ENCODE data around the gene ANGPTL3.
"Not testable (repeated sequence)": the region's sequence is repeated elsewhere in the genome, so short reads cannot be mapped to it uniquely, and the experiment has no call there.

The ANGPTL3 gene

DNA sequence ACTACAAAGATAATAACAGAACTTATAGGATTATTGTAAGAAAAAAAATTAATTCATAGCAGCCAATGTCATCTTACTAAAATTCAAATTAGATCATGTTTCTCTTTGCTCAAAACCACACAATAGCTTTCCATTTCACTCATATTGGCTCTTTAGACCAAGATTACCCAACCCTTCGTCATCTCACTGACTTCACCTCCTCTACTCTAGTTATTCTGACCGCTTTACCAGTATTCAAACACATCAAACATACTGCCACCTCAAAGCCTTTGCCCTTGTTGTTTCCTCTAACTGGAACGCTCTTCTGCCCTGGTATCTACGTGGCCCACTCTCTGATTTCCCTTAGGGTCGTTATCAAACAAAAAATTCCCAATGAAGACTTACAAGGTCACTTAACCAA lies 1.7 kb downstream of the ANGPTL3 start:
- no peak overlapping the region for H3K27ac Mint-ChIP-seq
- ATAC-seq (ENCODE audit: low read depth) (no peak), DNase-seq (ENCODE audit: low spot score in 2 of 2) (no peak)
- H3K4me1 Mint-ChIP-seq, result peaks cover 3% of the 10 kb centered on the region
- H3K9me3 Mint-ChIP-seq, result no peaks in the 10 kb centered on the region
- H3K27me3 Mint-ChIP-seq, result no peaks in the 10 kb centered on the region
- no peak overlapping the region for H3K4me3 Mint-ChIP-seq
- peaks cover 4% of the 10 kb centered on the region for H3K36me3 Mint-ChIP-seq

DNA sequence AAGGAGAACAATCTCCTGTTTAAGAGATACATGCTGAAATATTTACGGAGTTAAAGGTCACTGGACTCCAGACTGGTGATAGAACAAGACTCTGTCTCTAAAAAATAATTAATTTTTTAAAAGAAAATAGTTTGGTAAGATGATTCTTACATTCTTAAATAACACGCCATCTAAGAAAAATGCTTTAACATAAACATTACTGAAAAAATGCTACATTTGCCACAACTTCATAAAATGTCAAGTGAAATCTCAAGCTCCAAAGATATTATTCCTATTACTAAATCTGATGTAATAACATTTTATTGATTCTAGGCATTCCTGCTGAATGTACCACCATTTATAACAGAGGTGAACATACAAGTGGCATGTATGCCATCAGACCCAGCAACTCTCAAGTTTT lies 4.1 kb downstream of the ANGPTL3 start:
- peaks cover 4% of the 10 kb centered on the region for H3K36me3 Mint-ChIP-seq
- no peak overlapping the region for H3K27ac Mint-ChIP-seq
- no peak overlapping the region for H3K4me3 Mint-ChIP-seq
- H3K27me3 Mint-ChIP-seq, result no peaks in the 10 kb centered on the region
- DNase-seq (ENCODE audit: low spot score in 2 of 2) (no peak), ATAC-seq (ENCODE audit: low read depth) (no peak)
- H3K4me1 Mint-ChIP-seq, result peaks cover 3% of the 10 kb centered on the region
- H3K9me3 Mint-ChIP-seq, result no peaks in the 10 kb centered on the region

GRCh38 chr1:62608905-62609304 lies 11.6 kb downstream of the ANGPTL3 start:
- no peak overlapping the region for H3K4me3 Mint-ChIP-seq
- peaks cover 8% of the 10 kb centered on the region for H3K4me1 Mint-ChIP-seq
- H3K36me3 Mint-ChIP-seq, result peaks cover 4% of the 10 kb centered on the region
- H3K9me3 Mint-ChIP-seq, result no peaks in the 10 kb centered on the region
- no peak overlapping the region for H3K27ac Mint-ChIP-seq
- no peak for DNase-seq (ENCODE audit: low spot score in 2 of 2)
- H3K27me3 Mint-ChIP-seq, result no peaks in the 10 kb centered on the region
- no peak for ATAC-seq (ENCODE audit: low read depth)

DNA sequence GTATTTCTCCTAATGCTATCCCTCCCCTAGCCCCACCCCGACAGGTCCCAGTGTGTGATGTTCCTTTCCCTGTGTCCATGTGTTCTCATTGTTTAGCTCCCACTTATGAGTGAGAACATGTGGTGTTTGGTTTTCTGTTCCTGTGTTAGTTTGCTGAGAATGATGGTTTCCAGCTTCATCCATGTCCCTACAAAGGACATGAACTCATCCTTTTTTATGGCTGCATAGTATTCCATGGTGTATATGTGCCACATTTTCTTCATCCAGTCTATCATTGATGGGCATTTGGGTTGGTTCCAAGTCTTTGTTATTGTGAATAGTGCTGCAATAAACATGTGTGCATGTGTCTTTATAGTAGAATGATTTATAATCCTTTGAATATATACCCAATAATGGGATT lies 13.3 kb downstream of the ANGPTL3 start:
- H3K27ac Mint-ChIP-seq; H3K9me3 Mint-ChIP-seq; H3K4me3 Mint-ChIP-seq; H3K27me3 Mint-ChIP-seq; ATAC-seq (ENCODE audit: low read depth); DNase-seq (ENCODE audit: low spot score in 2 of 2); H3K36me3 Mint-ChIP-seq: not testable (repeated sequence)
- peaks cover 10% of the 10 kb centered on the region for H3K4me1 Mint-ChIP-seq

- peak overlapping the region; percentile 70 for H3K27ac Mint-ChIP-seq
- H3K4me1 Mint-ChIP-seq, result peaks cover 10% of the 10 kb centered on the region
- H3K27me3 Mint-ChIP-seq, result no peaks in the 10 kb centered on the region
- ATAC-seq (ENCODE audit: low read depth) (no peak), DNase-seq (ENCODE audit: low spot score in 2 of 2) (no peak)
- H3K4me3 Mint-ChIP-seq, result no peak overlapping the region
- no peaks in the 10 kb centered on the region for H3K9me3 Mint-ChIP-seq
- H3K36me3 Mint-ChIP-seq, result peaks cover 3% of the 10 kb centered on the region
These were observed 15.4 kb downstream of the ANGPTL3 start for GRCh38 chr1:62612770-62613169.

GRCh38 chr1:62613325-62613727 lies 16.0 kb downstream of the ANGPTL3 start:
- Mint-ChIP-seq H3K9me3 (no peaks in the 10 kb centered on the region), H3K4me1 (peaks cover 10% of the 10 kb centered on the region), H3K27me3 (no peaks in the 10 kb centered on the region), H3K36me3 (peaks cover 2% of the 10 kb centered on the region), H3K4me3 (peak overlapping the region; percentile 77), H3K27ac (peak overlapping the region; percentile 70)
- no peak for DNase-seq (ENCODE audit: low spot score in 2 of 2)
- ATAC-seq (ENCODE audit: low read depth), result peak; percentile 92

- Mint-ChIP-seq H3K36me3 (peaks cover 2% of the 10 kb centered on the region), H3K9me3 (no peaks in the 10 kb centered on the region), H3K4me1 (peaks cover 10% of the 10 kb centered on the region), H3K27ac (peak overlapping the region; percentile 70), H3K4me3 (peak overlapping the region; percentile 77), H3K27me3 (no peaks in the 10 kb centered on the region)
- ATAC-seq (ENCODE audit: low read depth) (no peak), DNase-seq (ENCODE audit: low spot score in 2 of 2) (no peak)
These were observed 16.6 kb downstream of the ANGPTL3 start for GRCh38 chr1:62613890-62614289.

GRCh38 chr1:62621907-62622306 lies 24.6 kb downstream of the ANGPTL3 start:
- no peak for DNase-seq (ENCODE audit: low spot score in 2 of 2)
- Mint-ChIP-seq H3K27ac (no peak overlapping the region), H3K9me3 (no peaks in the 10 kb centered on the region), H3K36me3 (peaks cover 14% of the 10 kb centered on the region), H3K4me3 (no peak overlapping the region), H3K27me3 (no peaks in the 10 kb centered on the region), H3K4me1 (peaks cover 4% of the 10 kb centered on the region)
- no peak for ATAC-seq (ENCODE audit: low read depth)

DNA sequence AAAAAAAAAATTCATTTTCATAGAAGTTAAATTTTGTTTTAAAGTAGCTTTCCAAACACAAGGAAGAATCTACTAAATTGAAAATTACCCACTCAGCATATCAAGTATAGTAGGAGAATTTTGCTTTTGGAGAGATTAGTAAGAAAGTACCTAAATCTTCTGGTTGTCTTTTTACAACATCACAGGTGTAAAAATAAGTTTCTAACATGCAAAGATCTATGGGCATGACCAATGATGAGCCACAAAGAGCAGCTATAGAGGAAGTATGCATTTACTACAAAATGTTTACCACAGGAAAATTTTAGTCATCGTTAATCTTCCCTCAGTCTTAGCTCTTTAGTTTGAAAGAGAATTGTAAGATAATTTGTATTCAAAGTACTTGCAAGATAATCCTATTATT lies 28.1 kb downstream of the ANGPTL3 start:
- H3K4me3 Mint-ChIP-seq, result peak overlapping the region; percentile 27
- H3K27ac Mint-ChIP-seq, result peak overlapping the region; percentile 35
- H3K27me3 Mint-ChIP-seq, result no peaks in the 10 kb centered on the region
- DNase-seq (ENCODE audit: low spot score in 2 of 2) (no peak), ATAC-seq (ENCODE audit: low read depth) (peak; percentile 64)
- peaks cover 10% of the 10 kb centered on the region for H3K36me3 Mint-ChIP-seq
- no peaks in the 10 kb centered on the region for H3K9me3 Mint-ChIP-seq
- peaks cover 11% of the 10 kb centered on the region for H3K4me1 Mint-ChIP-seq

- Mint-ChIP-seq H3K27ac (no peak overlapping the region), H3K9me3 (peaks cover 1% of the 10 kb centered on the region), H3K4me1 (peaks cover 11% of the 10 kb centered on the region), H3K36me3 (peaks cover 20% of the 10 kb centered on the region), H3K4me3 (no peak overlapping the region), H3K27me3 (no peaks in the 10 kb centered on the region)
- DNase-seq (ENCODE audit: low spot score in 2 of 2), result no peak
- no peak for ATAC-seq (ENCODE audit: low read depth)
These were observed 31.2 kb downstream of the ANGPTL3 start for GRCh38 chr1:62628506-62628905.

GRCh38 chr1:62637392-62638105 lies 40.2 kb downstream of the ANGPTL3 start:
- no peaks in the 10 kb centered on the region for H3K4me1 Mint-ChIP-seq
- DNase-seq (ENCODE audit: low spot score in 2 of 2), result no peak
- H3K4me3 Mint-ChIP-seq, result no peak overlapping the region
- no peaks in the 10 kb centered on the region for H3K27me3 Mint-ChIP-seq
- H3K9me3 Mint-ChIP-seq, result peaks cover 3% of the 10 kb centered on the region
- no peak overlapping the region for H3K27ac Mint-ChIP-seq
- no peak for ATAC-seq (ENCODE audit: low read depth)
- peaks cover 19% of the 10 kb centered on the region for H3K36me3 Mint-ChIP-seq

DNA sequence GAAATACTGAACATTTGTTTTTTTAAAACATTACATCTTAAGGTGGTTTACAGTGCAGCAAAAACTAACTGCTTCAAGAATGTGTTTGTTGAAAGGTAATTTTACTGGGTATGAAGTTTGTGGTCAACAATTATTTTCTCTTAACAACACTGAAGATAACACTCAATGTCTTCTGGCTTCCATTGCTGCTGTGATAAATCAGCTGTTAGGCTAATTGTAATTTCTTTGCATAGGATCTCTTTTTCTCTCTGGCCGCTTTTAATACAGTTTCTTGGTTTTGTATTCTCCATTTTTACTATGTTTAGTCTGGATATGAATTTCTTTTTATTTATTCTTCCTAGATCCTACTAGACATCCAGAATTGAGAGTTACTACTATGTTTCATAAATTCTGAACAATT lies 46.0 kb downstream of the ANGPTL3 start:
- Mint-ChIP-seq H3K9me3 (no peaks in the 10 kb centered on the region), H3K4me1 (no peaks in the 10 kb centered on the region), H3K27ac (no peak overlapping the region), H3K27me3 (no peaks in the 10 kb centered on the region), H3K36me3 (peaks cover 26% of the 10 kb centered on the region), H3K4me3 (no peak overlapping the region)
- DNase-seq (ENCODE audit: low spot score in 2 of 2), result no peak
- ATAC-seq (ENCODE audit: low read depth), result no peak

DNA sequence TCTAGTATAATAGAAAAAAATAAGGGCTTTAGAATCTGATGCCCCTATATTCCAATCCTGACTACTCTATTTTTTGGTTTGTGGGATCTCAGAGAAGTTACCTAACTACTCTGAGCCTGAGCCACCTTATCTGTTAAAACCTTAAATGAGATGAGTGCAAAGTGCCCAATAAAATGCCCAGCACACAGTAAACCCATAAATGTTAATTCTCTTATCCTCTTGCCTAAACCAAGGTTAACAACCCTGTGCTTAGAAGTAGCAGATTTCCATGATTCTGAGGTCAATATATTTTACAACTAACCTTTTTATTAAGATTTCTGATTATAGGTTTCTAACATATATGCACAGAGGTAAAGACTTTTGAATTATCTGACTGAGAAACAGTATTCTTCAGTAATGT lies 55.1 kb downstream of the ANGPTL3 start:
- DNase-seq (ENCODE audit: low spot score in 2 of 2) (no peak), ATAC-seq (ENCODE audit: low read depth) (no peak)
- Mint-ChIP-seq H3K9me3 (no peaks in the 10 kb centered on the region), H3K27me3 (no peaks in the 10 kb centered on the region), H3K36me3 (peaks cover 14% of the 10 kb centered on the region), H3K4me3 (no peak overlapping the region), H3K27ac (no peak overlapping the region), H3K4me1 (no peaks in the 10 kb centered on the region)

DNA sequence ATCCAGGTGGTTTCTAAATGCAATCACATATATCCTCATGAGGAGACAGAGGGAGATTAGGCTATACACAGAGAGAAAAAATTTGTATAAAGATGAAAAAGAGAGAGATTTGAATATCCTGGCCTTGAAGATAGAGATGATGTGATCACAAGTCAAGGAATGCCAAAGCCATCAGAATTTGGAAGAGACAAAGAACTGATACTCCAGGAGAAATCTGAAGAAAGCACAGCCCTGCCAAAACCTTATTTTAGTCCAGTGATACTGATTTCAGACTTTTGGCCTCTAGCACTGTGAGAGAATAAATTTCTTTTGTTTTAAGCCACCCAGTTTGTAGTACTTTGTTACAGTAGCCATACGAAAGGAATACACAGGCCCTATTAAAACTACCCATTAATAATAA lies 57.4 kb downstream of the ANGPTL3 start:
- H3K36me3 Mint-ChIP-seq, result peaks cover 14% of the 10 kb centered on the region
- no peaks in the 10 kb centered on the region for H3K9me3 Mint-ChIP-seq
- DNase-seq (ENCODE audit: low spot score in 2 of 2), result no peak
- H3K4me3 Mint-ChIP-seq, result no peak overlapping the region
- ATAC-seq (ENCODE audit: low read depth), result no peak
- H3K4me1 Mint-ChIP-seq, result peaks cover 3% of the 10 kb centered on the region
- no peak overlapping the region for H3K27ac Mint-ChIP-seq
- H3K27me3 Mint-ChIP-seq, result no peaks in the 10 kb centered on the region

Data from memory B cell (primary cell).